ENCODE results near the gene DSCAM.

DNA sequence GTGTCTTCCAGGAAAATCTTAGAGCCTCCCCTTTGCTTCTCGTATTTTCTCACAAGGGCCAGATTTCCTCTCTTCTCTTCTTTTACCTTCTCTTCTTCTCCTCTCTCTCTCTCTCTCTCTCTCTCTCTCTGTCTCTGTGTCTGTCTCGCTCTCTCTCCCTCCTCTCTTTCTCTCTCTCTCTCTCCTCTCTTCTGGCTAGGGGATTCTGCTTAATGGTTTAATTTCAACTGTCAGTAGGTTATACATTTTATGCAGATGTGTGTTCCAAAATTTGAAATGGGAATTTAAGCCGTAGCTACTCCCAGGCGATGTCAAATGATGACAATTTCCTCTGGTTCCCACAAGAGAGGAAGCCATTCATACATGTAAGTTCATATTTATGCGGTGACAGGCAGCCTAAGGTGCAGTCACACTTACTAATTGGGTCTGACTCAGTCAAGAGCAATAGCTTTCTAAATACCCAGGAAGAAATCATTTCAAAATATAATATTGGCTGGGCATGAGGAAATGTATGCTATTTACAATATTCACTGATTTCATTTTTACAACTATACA is 1.4 kb downstream of the DSCAM start:
- TF ChIP-seq POLR2A (IDR thresholded peaks at IDR 0.05) (no peak), POLR2AphosphoS5 (IDR thresholded peaks at IDR 0.05) (no peak)
- TF ChIP-seq, protein P1, sequence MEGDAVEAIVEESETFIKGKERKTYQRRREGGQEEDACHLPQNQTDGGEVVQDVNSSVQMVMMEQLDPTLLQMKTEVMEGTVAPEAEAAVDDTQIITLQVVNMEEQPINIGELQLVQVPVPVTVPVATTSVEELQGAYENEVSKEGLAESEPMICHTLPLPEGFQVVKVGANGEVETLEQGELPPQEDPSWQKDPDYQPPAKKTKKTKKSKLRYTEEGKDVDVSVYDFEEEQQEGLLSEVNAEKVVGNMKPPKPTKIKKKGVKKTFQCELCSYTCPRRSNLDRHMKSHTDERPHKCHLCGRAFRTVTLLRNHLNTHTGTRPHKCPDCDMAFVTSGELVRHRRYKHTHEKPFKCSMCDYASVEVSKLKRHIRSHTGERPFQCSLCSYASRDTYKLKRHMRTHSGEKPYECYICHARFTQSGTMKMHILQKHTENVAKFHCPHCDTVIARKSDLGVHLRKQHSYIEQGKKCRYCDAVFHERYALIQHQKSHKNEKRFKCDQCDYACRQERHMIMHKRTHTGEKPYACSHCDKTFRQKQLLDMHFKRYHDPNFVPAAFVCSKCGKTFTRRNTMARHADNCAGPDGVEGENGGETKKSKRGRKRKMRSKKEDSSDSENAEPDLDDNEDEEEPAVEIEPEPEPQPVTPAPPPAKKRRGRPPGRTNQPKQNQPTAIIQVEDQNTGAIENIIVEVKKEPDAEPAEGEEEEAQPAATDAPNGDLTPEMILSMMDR (IDR thresholded peaks at IDR 0.05), result no peak

All from gastroesophageal sphincter (tissue), 3 donors.